ENCODE results near the gene ACAD10.
"Not testable (repeated sequence)": the region's sequence is repeated elsewhere in the genome, so short reads cannot be mapped to it uniquely, and the experiment has no call there.

- TF ChIP-seq, protein P1, sequence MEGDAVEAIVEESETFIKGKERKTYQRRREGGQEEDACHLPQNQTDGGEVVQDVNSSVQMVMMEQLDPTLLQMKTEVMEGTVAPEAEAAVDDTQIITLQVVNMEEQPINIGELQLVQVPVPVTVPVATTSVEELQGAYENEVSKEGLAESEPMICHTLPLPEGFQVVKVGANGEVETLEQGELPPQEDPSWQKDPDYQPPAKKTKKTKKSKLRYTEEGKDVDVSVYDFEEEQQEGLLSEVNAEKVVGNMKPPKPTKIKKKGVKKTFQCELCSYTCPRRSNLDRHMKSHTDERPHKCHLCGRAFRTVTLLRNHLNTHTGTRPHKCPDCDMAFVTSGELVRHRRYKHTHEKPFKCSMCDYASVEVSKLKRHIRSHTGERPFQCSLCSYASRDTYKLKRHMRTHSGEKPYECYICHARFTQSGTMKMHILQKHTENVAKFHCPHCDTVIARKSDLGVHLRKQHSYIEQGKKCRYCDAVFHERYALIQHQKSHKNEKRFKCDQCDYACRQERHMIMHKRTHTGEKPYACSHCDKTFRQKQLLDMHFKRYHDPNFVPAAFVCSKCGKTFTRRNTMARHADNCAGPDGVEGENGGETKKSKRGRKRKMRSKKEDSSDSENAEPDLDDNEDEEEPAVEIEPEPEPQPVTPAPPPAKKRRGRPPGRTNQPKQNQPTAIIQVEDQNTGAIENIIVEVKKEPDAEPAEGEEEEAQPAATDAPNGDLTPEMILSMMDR (IDR thresholded peaks at IDR 0.05) = not testable (repeated sequence)
- not testable (repeated sequence) for TF ChIP-seq EP300, POLR2A (IDR thresholded peaks at IDR 0.05)
Observed at GRCh38 chr12:111719316-111719715, 33.5 kb downstream of the ACAD10 start.
